DND-41 (cell line): ENCODE results near the gene IL17B.

Experiments used
- CTCF ChIP-seq: IDR thresholded peaks from 2 replicates; pipeline ENCODE4 v1.5.1; 2012; ENCODE audit warnings: borderline replicate concordance, low read length, moderate library complexity, mild to moderate bottlenecking; ENCODE audit not compliant: poor library complexity, severe bottlenecking; ENCODE audit errors: extremely low read depth
- EZH2 ChIP-seq: IDR thresholded peaks from 3 replicates; pipeline ENCODE4 v1.6.1; 2012; ENCODE audit warnings: borderline replicate concordance, low read depth, mild to moderate bottlenecking, moderate library complexity, low read length, inconsistent platforms; ENCODE audit not compliant: severe bottlenecking

- no peak for TF ChIP-seq CTCF
- no peak for TF ChIP-seq EZH2
These were observed 38.2 kb downstream of the IL17B start for GRCh38 chr5:149340920-149341319.
